Endothelial cell of umbilical vein (primary cell): ENCODE data around the gene ZBTB7A. TPM values are rescaled to one million over a fixed set of nuclear protein-coding genes. Genes with fewer than 3 reads are reported as not detected.

Experiments
- Bru-seq: library from RNA; stranded (reverse); fragments of 400-500 nt; gene quantifications from one replicate; lab custom pipeline; 2021; lab: Mats Ljungman, UMichigan
- BruChase-seq, 2 experiments: library from RNA; stranded (reverse); fragments of 400-500 nt; gene quantifications; one replicate each; lab custom pipeline; 2021; lab: Mats Ljungman, UMichigan
- BruUV-seq: library from RNA; stranded (reverse); fragments of 400-500 nt; replicated peaks from 2 replicates; lab custom pipeline; 2021; lab: Mats Ljungman, UMichigan
- CTCF ChIA-PET: fragments of 300-600, 350-600 bp; sonication (Branson Sonifier 250); formaldehyde crosslinking; loops from one replicate; lab custom pipeline; 2021; ENCODE audit warnings: antibody characterized with exemption, inconsistent platforms; lab: Charles Lee
- POLR2A ChIA-PET: fragments of 300-600, 350-600 bp; sonication (Branson Sonifier 250); formaldehyde crosslinking; loops from one replicate; lab custom pipeline; 2021; ENCODE audit warnings: antibody characterized with exemption, inconsistent platforms; lab: Charles Lee
- DNase-seq: peaks from one replicate; pipeline ENCODE4 v3.0.0-alpha.2; 2011; ENCODE audit warnings: low read depth, low spot score
- FAIRE-seq: peaks from 2 replicates; lab custom pipeline; 2011; peaks lifted over from hg19 to GRCh38; lab: Jason Lieb, UNC
- H2AFZ ChIP-seq: 2 replicates; pipeline ENCODE4 v1.6.0; 2012; ENCODE audit warnings: low read depth, low read length, control low read depth, inconsistent platforms
- H3K27ac ChIP-seq: 2 replicates; pipeline ENCODE4 v1.5.1; 2011; ENCODE audit warnings: low read depth, mild to moderate bottlenecking, control low read depth, low read length, moderate library complexity; ENCODE audit not compliant: insufficient read depth
- H3K27me3 ChIP-seq, 2 experiments: 2 replicates each; pipeline versions ENCODE4 v1.6.0 to v1.6.1; 2011; ENCODE audit warnings: low read length in 2 of 2, mixed read lengths in 1 of 2; ENCODE audit not compliant: control insufficient read depth in 2 of 2, insufficient read depth in 2 of 2
- H3K36me3 ChIP-seq, 2 experiments: 2 replicates in 1 of 2; 3 replicates in 1 of 2; pipeline ENCODE4 v1.5.1; 2011; ENCODE audit warnings: low read length in 2 of 2, mild to moderate bottlenecking in 1 of 2, moderate library complexity in 1 of 2; ENCODE audit not compliant: control insufficient read depth in 2 of 2, insufficient read depth in 2 of 2; ENCODE audit errors: extremely low read depth in 1 of 2
- H3K4me1 ChIP-seq: 3 replicates; pipeline ENCODE4 v1.5.1; 2011; ENCODE audit warnings: mild to moderate bottlenecking, low read length; ENCODE audit not compliant: control insufficient read depth, insufficient read depth; ENCODE audit errors: extremely low read depth
- H3K4me2 ChIP-seq: 2 replicates; pipeline ENCODE4 v1.6.1; 2011; ENCODE audit warnings: low read length, control low read depth, mixed read lengths; ENCODE audit not compliant: insufficient read depth
- H3K4me3 ChIP-seq, 3 experiments: fragments of 200-600 bp in 1 of 3; sonication (generic), shearing (Covaris generic) in 1 of 3; replicated peaks in 1 of 3; 2 replicates each; pipeline ENCODE4 v1.5.1; 2011 to 2016; ENCODE audit warnings: control low read depth in 3 of 3, low read length in 3 of 3, mild to moderate bottlenecking in 2 of 3, inconsistent platforms in 1 of 3, low read depth in 1 of 3, moderate library complexity in 1 of 3; ENCODE audit not compliant: insufficient read depth in 1 of 3
- H3K79me2 ChIP-seq: 2 replicates; pipeline ENCODE4 v1.6.0; 2012; ENCODE audit warnings: low read length, inconsistent platforms; ENCODE audit not compliant: control insufficient read depth, insufficient read depth
- H3K9ac ChIP-seq: replicated peaks from 2 replicates; pipeline ENCODE3; 2011; ENCODE audit warnings: low read length, control low read depth; ENCODE audit not compliant: insufficient read depth; ENCODE audit errors: extremely low read depth
- H3K9me1 ChIP-seq: replicated peaks from 3 replicates; pipeline ENCODE4 v1.6.0; 2011; ENCODE audit warnings: mild to moderate bottlenecking, low read length; ENCODE audit not compliant: control insufficient read depth, insufficient read depth; ENCODE audit errors: extremely low read depth
- H3K9me3 ChIP-seq: replicated peaks from 2 replicates; pipeline ENCODE4 v1.5.1; 2012; ENCODE audit warnings: low read length, inconsistent platforms; ENCODE audit not compliant: control insufficient read depth, insufficient read depth
- H4K20me1 ChIP-seq: replicated peaks from 2 replicates; pipeline ENCODE3; 2011; ENCODE audit warnings: mild to moderate bottlenecking, low read length; ENCODE audit not compliant: control insufficient read depth, insufficient read depth; ENCODE audit errors: extremely low read depth
- CTCF ChIP-seq, 2 donors: IDR thresholded peaks; 1 replicate in 1 of 2; 2 replicates in 1 of 2; pipeline ENCODE4 v1.5.1; 2011; ENCODE audit warnings: low read length in 2 of 2, mild to moderate bottlenecking in 2 of 2, moderate library complexity in 2 of 2, control low read depth in 1 of 2, inconsistent platforms in 1 of 2, low read depth in 1 of 2; ENCODE audit not compliant: insufficient read depth in 1 of 2; ENCODE audit errors: extremely low read depth in 1 of 2
- EZH2 ChIP-seq: IDR thresholded peaks from 2 replicates; pipeline ENCODE4 v1.6.1; 2012; ENCODE audit warnings: borderline replicate concordance, low read depth, mild to moderate bottlenecking, moderate library complexity, low read length, inconsistent platforms; ENCODE audit not compliant: severe bottlenecking
- FOS ChIP-seq: IDR thresholded peaks from 2 replicates; pipeline ENCODE4 v1.6.1; 2011; ENCODE audit warnings: mild to moderate bottlenecking, low read length, moderate library complexity, borderline replicate concordance; ENCODE audit not compliant: insufficient read depth
- JUN ChIP-seq: IDR thresholded peaks from 2 replicates; pipeline ENCODE4 v1.6.1; 2011; ENCODE audit warnings: borderline replicate concordance, low read depth; ENCODE audit not compliant: insufficient read length, insufficient read depth
- MYC ChIP-seq: IDR thresholded peaks from one replicate; pipeline ENCODE4 v1.6.1; 2011; ENCODE audit warnings: mild to moderate bottlenecking, low read depth, low read length
- POLR2A ChIP-seq: IDR thresholded peaks from 2 replicates; pipeline ENCODE4 v1.6.1; 2012; ENCODE audit warnings: low read depth, mild to moderate bottlenecking, control low read depth, low read length
- POLR2AphosphoS5 ChIP-seq: IDR thresholded peaks from 2 replicates; pipeline ENCODE4 v1.6.1; 2012; ENCODE audit warnings: low read depth, mild to moderate bottlenecking, control low read depth, low read length, moderate library complexity; ENCODE audit not compliant: insufficient read depth
- dilution Hi-C: fragments of 300-500 bp; cut with MboI; formaldehyde crosslinking; loops from one replicate; pipeline ENCODE4 v1.15.0; 2019; ENCODE audit warnings: low sequenced_read_pairs; ENCODE audit not compliant: extremely low pct_ligation_motif_present
- intact Hi-C: fragments of 100-400 bp; cut with micrococcal nuclease; formaldehyde crosslinking; loops from one replicate; pipeline ENCODE4 v1.10.0; 2022
- long read RNA-seq: library from polyadenylated mRNA; stranded (forward); transcript quantifications from one replicate; pipeline ENCODE4 v2.0.0, GENCODE V29; 2021
- polyA minus RNA-seq, 3 experiments: library from RNA; depleted of rRNA, polyadenylated mRNA; stranded (reverse); fragments of >200 nt; gene quantifications; 1 replicate in 1 of 3; 2 replicates in 2 of 3; pipeline ENCODE4 v1.2.3, GENCODE V29; 2011
- polyA plus RNA-seq, 4 experiments: library from polyadenylated mRNA; depleted of rRNA in 3 of 4; stranded (reverse) in 3 of 4; unstranded in 1 of 4; fragments of >200 nt; gene quantifications; 2 replicates each; pipeline versions ENCODE4 v1.2.1 to v1.2.3, GENCODE V29; 2011 to 2012; ENCODE audit warnings: missing spikeins in 1 of 4
- total RNA-seq: library from RNA; stranded (reverse); gene quantifications from 2 replicates; pipeline ENCODE4 v1.2.3, GENCODE V29; 2021

Gene ZBTB7A
- 28.0 and 29.0 TPM in 2 replicates for total RNA-seq
- polyA plus RNA-seq, result 8.2 and 10.8 TPM in 2 replicates
- polyA plus RNA-seq (2011; cell fraction: cytosol; rRNA removed), result 4.3 and 5.6 TPM in 2 replicates
- polyA plus RNA-seq (2011; cell fraction: nucleus; rRNA removed), result 9.1 and 9.6 TPM in 2 replicates
- polyA plus RNA-seq (2012), result 7.5 and 10.9 TPM in 2 replicates
- polyA minus RNA-seq, result 8.1 and 8.8 TPM in 2 replicates
- 21.4 TPM for polyA minus RNA-seq (2011; cell fraction: cytosol; rRNA and poly(A)+ RNA removed)
- 4.8 and 13.9 TPM in 2 replicates for polyA minus RNA-seq (2011; cell fraction: nucleus; rRNA and poly(A)+ RNA removed)
- percentile 65 among the genes with signal in this experiment for Bru-seq, nascent RNA
- percentile 81 among the genes with signal in this experiment for BruChase-seq, experiment 1, labeled RNA remaining after a 6-hour chase
- BruChase-seq, experiment 2, labeled RNA remaining after a 2-hour chase, result percentile 84 among the genes with signal in this experiment
- long read RNA-seq, full-length matches to known transcripts, result 6 of 33 reads
- long read RNA-seq, partial matches to known transcripts, result 6 of 33 reads
- long read RNA-seq, other reads (novel, unspliced or antisense), result 21 of 33 reads

DNA sequence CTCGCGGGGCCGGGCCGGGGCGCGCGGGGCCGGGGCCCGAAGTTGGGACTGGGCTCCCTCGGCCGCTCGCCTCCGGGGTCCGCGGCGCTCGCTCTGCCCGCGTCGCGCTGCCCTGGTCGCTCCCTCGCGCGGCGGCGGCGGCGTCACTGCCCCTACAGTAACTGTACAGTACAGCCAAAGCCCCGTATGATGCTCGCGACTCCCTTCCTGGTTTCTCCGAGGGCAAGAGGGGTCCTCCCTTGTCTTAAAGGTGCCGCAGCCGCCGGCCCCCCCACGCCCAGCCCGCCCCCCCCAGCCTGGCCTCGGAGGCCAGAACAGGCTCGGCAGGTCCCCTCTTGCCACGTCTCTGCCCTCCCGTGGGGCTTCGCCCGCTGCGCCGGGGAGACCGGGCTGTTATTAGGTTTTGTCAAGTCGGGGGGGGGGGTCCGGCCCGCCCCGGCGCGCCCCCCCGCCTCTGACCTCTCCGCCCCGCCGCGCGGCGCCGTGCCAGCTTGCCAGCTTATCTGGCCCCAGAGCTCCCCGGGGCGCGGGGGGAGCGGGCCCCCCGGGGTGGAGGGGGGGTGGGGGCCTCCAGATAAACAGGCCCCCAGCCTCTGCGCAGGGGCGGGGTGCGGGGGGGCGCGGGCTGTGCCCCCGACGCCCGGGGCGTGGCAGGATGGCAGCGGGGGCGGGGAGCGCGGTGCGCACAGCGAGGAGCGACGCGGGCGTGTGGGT is at the start of gene ZBTB7A:
ZBTB7A (minus strand) TSS at position 218 of the 714 bp plus-strand sequence. CDS start 11,667 bp downstream, outside the sequence.
- Histone ChIP-seq H3K4me1 (peaks cover 5% of the 10 kb centered on the region), H3K4me3 (peak within 1 kb of the TSS; percentile 48 to 98 (median 95)), H4K20me1 (no peaks in the 10 kb centered on the region), H3K36me3 (peaks cover 0 to 5% of the 10 kb centered on the region in 2 experiments), H2AFZ (peak within 1 kb of the TSS; percentile 57), H3K4me2 (peak within 1 kb of the TSS; percentile 57), H3K9ac (peak within 1 kb of the TSS; percentile 45), H3K27me3 (no peaks in the 10 kb centered on the region), H3K79me2 (peaks cover 35% of the 10 kb centered on the region), H3K27ac (peak within 1 kb of the TSS; percentile 11), H3K9me3 (no peaks in the 10 kb centered on the region), H3K9me1 (no peaks in the 10 kb centered on the region)
- intact Hi-C loops, result loop anchor here (2.0 to 5.0 kb wide), 4 partner anchors 55 to 100 kb away; partner anchors contain the start of genes EEF2 and MAP2K2
- CTCF ChIA-PET, result interaction anchor here (1.0 to 1.2 kb wide), 2 partner anchors 73 to 90 kb away, joined by 3 to 9 read pairs; no protein-coding TSS in a partner anchor
- FAIRE-seq, result no peak
- dilution Hi-C loops, result no loop called here
- TF ChIP-seq FOS, result no peak
- TF ChIP-seq EZH2, result no peak
- no peak for TF ChIP-seq MYC
- TF ChIP-seq POLR2AphosphoS5, result peak; percentile 52
- no peak for TF ChIP-seq JUN
- TF ChIP-seq CTCF (IDR thresholded peaks at IDR 0.05; ENCODE audit: extremely low read depth in 1 of 2, insufficient read depth in 1 of 2, low read depth in 1 of 2, low read length in 2 of 2), result no peak
- no peak for TF ChIP-seq POLR2A
- POLR2A ChIA-PET, result interaction anchor here (0.7 kb wide), 1 partner anchor 11 kb away, joined by 3 read pairs; no protein-coding TSS in a partner anchor
- peak; percentile 63 for DNase-seq
- no TSS peak for BruUV-seq
